K562 (cell line): Measurements from ENCODE around the gene BMPR2.

Source experiments
- CTCF ChIP-seq, 3 experiments: IDR thresholded peaks in 2 of 3; conservative IDR thresholded peaks in 1 of 3; 2 replicates each; pipeline ENCODE4 v1.5.1; 2011 to 2012; ENCODE audit warnings: low read length in 3 of 3, mild to moderate bottlenecking in 3 of 3, control low read depth in 2 of 3, improper control_type of control experiment in 1 of 3, inconsistent platforms in 1 of 3, low read depth in 1 of 3, mixed read lengths in 1 of 3, moderate library complexity in 1 of 3; ENCODE audit not compliant: insufficient read depth in 2 of 3
- HNRNPUL1 ChIP-seq: fragments of 200-400 bp; formaldehyde crosslinking; IDR thresholded peaks from 2 replicates; pipeline ENCODE4 v1.6.1; 2017; ENCODE audit warnings: low read length
- KDM1A ChIP-seq, 2 experiments: fragments of 450-650 bp; IDR thresholded peaks; 2 replicates each; pipeline ENCODE4 v1.6.1; 2016; ENCODE audit warnings: mild to moderate bottlenecking in 2 of 2
- MAX ChIP-seq: sonication (generic); formaldehyde crosslinking; IDR thresholded peaks from 2 replicates; pipeline ENCODE4 v1.9.0; 2022; ENCODE audit warnings: mild to moderate bottlenecking, missing genetic modification reagents
- NCOA6 ChIP-seq: fragments of 450-650 bp; IDR thresholded peaks from 2 replicates; pipeline ENCODE4 v1.6.1; 2017; ENCODE audit warnings: mild to moderate bottlenecking
- NELFE ChIP-seq: IDR thresholded peaks from 2 replicates; pipeline ENCODE4 v1.6.1; 2011; ENCODE audit warnings: mild to moderate bottlenecking; ENCODE audit not compliant: insufficient read depth, insufficient read length
- NR2C2 ChIP-seq, 2 experiments: fragments of 200-800 bp in 1 of 2; sonication (Bioruptor generic) in 1 of 2; sonication (generic) in 1 of 2; formaldehyde crosslinking in 1 of 2; IDR thresholded peaks; 2 replicates each; pipeline versions ENCODE4 v1.6.1 to v1.8.0; 2016 to 2022; ENCODE audit warnings: mild to moderate bottlenecking in 1 of 2, missing compliant biosample characterization in 1 of 2, missing genetic modification characterization in 1 of 2, missing genetic modification reagents in 1 of 2
- SMC3 ChIP-seq: conservative IDR thresholded peaks from 2 replicates; pipeline ENCODE4 v1.6.1; 2011; ENCODE audit warnings: low read depth, low read length, improper control_type of control experiment; ENCODE audit not compliant: insufficient read depth
- TCF3 ChIP-seq: sonication (generic); formaldehyde crosslinking; IDR thresholded peaks from 2 replicates; pipeline ENCODE4 v1.4.0; 2020; ENCODE audit warnings: mild to moderate bottlenecking, missing genetic modification reagents
- TCF7 ChIP-seq: sonication (generic); IDR thresholded peaks from 2 replicates; pipeline ENCODE4 v1.6.1; 2016; ENCODE audit warnings: antibody characterized with exemption, borderline replicate concordance
- ZNF354B ChIP-seq: fragments of 250-450 bp; sonication (Bioruptor Pico); IDR thresholded peaks from 2 replicates; pipeline ENCODE4 v1.4.0; 2020

DNA sequence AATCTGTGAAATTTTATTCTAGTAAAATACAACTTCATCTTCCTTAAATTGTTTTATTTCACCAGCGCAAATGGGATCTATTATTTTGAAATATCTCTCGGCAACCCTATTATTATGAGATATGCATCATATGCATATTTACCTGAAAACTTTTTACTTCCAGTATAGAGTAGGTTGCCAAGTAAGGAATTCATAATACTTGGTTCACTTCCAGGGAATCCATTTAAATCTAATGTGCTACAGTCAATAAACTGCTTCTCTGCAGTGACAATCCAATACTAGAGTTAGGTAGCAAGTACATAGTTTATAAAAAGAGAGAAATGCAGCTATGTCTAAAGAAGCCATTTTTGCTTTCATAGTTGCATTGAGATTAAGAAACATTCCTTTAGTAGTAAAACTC, 169.8 kb downstream of the BMPR2 start:
- TF ChIP-seq NELFE (no peak), ZNF354B (CRISPR knock-in tag) (no peak), SMC3 (no peak), TCF3 (no peak), HNRNPUL1 (no peak), CTCF (IDR thresholded peaks at IDR 0.05 in 2 of 3, conservative IDR thresholded peaks at IDR 0.05 in 1 of 3; ENCODE audit: insufficient read depth in 2 of 3, low read depth in 1 of 3, low read length in 3 of 3) (no peak), KDM1A (IDR thresholded peaks at IDR 0.05) (no peak), MAX (CRISPR knock-in tag) (no peak), NR2C2 (CRISPR knock-in tag; IDR thresholded peaks at IDR 0.05) (no peak), NR2C2 (tag; IDR thresholded peaks at IDR 0.05) (no peak), TCF7 (no peak), NCOA6 (no peak)
